SK-N-MC (cell line): ENCODE measurements around the gene IL1RN.

Experiments used
- DNase-seq: peaks from one replicate; pipeline ENCODE4 v3.0.0-alpha.2; 2011; ENCODE audit warnings: low read depth, low spot score
- H3K27ac ChIP-seq: fragments of 200-600 bp; sonication (generic); 2 replicates; pipeline ENCODE4 v1.5.1; 2016; ENCODE audit warnings: mixed run types
- H3K36me3 ChIP-seq: fragments of 200-600 bp; sonication (generic); 2 replicates; pipeline ENCODE4 v1.6.1; 2017; ENCODE audit warnings: antibody characterized with exemption, low read length, mixed read lengths; ENCODE audit not compliant: insufficient read depth
- H3K4me3 ChIP-seq: fragments of 200-600 bp; sonication (generic); 2 replicates; pipeline ENCODE4 v1.5.1; 2016
- H3K9ac ChIP-seq: fragments of 200-600 bp; sonication (generic); 2 replicates; pipeline ENCODE4 v1.8.0; 2017; ENCODE audit warnings: mixed run types, mixed read lengths; ENCODE audit not compliant: insufficient read length
- H3K9me3 ChIP-seq: fragments of 200-600 bp; sonication (generic); 2 replicates; pipeline ENCODE4 v1.6.1; 2017; ENCODE audit warnings: low read depth, mild to moderate bottlenecking, antibody characterized with exemption, low read length, moderate library complexity, mixed read lengths
- EZH2 ChIP-seq: fragments of 200-600 bp; sonication (generic); IDR thresholded peaks from one replicate; pipeline ENCODE4 v1.6.1; 2017; ENCODE audit warnings: antibody characterized with exemption
- FOXP2 ChIP-seq: optimal IDR thresholded peaks from 2 replicates; pipeline ENCODE3; 2011; ENCODE audit warnings: mild to moderate bottlenecking, moderate library complexity; ENCODE audit not compliant: insufficient read depth; ENCODE audit errors: extremely low read length, control extremely low read depth
- POLR2AphosphoS5 ChIP-seq: IDR thresholded peaks from 2 replicates; pipeline ENCODE4 v1.6.1; 2012; ENCODE audit warnings: mild to moderate bottlenecking, low read depth, low read length, borderline replicate concordance

Gene IL1RN

DNA sequence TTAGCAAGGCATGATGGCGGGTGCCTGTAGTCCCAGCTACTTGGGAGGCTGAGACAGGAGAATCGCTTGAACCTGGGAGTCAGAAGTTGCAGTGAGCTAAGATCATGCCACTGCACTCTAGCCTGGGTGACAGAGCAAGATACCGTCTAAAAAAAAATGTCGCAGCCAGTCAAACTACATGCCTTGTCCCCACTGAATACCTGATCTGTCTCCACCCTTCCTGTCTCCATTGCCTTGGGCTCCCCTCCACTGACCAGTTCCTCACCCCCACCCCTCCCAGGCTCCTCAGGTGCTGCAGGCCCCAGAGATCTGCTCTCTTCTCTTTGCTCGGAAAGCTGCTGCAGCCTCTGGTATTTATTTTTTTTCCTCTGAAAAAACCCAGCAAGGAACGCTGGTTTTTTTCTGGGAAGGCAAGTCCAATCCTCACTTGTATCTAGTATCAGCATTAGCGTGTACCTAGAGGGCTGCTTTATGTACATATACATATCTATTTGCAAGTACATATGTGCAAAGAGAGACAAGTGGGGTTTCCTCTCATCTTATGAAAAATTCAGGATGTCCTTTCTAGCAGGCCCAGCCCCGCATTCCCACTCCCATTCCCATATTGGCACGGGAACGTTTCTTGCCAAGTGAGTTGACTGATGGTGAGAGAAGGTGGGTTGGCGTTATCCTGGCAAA is 50.8 kb downstream of the IL1RN start:
- TF ChIP-seq FOXP2 (no peak), POLR2AphosphoS5 (no peak), EZH2 (no peak)
- Histone ChIP-seq H3K4me3 (no peak overlapping the region), H3K36me3 (no peaks in the 10 kb centered on the region), H3K9me3 (no peaks in the 10 kb centered on the region), H3K27ac (no peak overlapping the region), H3K9ac (no peak overlapping the region)
- no peak for DNase-seq

DNA sequence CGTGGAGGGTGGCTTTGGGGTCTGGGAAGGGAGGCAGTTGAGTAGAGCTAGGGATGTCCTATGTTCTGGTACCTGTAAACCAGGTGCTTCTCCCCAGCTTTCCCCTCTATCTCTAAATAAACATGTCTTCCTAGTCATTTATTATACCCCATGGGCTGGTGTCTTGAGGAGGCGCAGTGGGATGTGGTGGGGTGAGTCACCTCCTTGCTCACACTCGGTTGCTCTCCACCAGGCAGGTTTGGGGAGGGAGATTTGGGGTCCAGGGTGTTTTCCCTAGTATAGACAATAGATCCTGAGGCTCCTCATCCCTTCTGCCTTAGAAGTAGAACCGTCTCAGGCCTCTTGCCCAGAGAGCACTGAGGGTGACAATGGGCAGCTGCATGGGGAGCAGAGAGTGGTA is 51.5 kb downstream of the IL1RN start:
- Histone ChIP-seq H3K36me3 (no peaks in the 10 kb centered on the region), H3K27ac (no peak overlapping the region), H3K9me3 (no peaks in the 10 kb centered on the region), H3K4me3 (no peak overlapping the region), H3K9ac (no peak overlapping the region)
- no peak for DNase-seq
- TF ChIP-seq FOXP2 (no peak), EZH2 (no peak), POLR2AphosphoS5 (no peak)

DNA sequence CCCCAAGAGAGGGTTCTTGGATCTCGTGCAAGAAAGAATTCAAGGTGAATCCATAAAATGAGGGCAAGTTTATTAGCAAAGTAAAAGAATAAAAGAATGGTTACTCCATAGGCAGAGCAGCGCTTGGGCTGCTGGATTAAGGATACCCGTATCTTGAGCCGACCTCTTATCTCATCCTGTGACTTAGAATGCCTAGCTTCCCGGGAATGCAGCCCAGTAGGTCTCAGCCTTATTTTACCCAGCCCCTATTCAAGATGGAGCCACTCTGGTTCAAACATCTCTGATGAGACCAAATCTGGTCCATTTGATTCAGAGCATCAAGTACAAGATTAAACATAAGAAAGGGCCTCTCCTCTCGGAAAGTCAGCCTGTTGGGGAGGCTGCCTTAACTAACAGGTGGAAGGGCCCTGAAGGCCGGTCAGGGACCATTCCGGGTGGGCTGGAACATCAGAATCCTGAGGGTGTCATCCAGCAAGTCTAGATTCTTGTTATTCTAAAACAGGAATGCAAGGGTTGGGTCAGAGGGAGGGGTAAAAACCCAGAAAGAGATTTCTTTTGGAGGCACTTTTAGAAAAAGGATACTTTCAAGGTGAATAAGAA is 52.1 kb downstream of the IL1RN start:
- Histone ChIP-seq H3K9ac (no peak overlapping the region), H3K36me3 (no peaks in the 10 kb centered on the region), H3K4me3 (no peak overlapping the region), H3K9me3 (no peaks in the 10 kb centered on the region), H3K27ac (no peak overlapping the region)
- DNase-seq, result no peak
- no peak for TF ChIP-seq POLR2AphosphoS5
- no peak for TF ChIP-seq EZH2
- TF ChIP-seq FOXP2, result no peak

DNA sequence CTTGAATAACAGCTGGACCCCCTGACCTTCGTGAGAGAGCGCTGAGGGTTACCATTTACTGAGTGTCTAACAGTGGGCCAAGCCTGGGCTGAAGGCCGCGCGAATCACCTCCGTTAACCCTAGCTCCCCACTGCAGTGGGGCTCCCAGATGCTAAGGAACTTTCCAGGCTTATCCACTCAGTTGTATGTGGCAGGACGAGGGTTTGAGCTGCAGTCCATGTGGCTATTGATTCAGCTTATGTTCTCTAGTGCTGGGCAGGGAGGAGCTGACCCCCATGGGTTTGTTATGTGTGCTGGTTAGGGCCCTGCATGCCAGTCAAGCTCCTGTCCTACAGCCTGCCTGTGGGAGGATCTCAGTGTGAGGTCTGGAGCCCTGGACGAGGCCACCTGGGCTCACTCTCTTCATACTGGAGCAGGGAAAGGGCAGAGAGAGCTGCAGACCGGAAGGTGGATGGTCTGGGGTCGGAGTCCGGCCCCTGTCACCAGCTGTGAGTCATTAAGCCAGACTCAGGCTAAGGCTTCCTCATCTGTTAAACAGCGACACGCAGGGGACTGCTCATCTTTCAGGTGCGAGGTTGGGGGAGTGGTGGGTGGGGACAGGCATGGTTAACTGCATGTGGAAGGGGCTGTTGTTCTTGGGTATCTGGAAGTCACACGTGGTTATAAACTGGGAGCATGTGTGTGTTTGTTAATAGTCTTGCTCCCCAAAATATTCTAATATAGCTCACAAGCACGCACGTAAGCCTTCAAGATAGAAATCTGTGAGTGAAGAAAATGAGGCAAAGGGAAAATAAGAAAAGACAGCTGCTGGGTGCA is 52.9 kb downstream of the IL1RN start:
- no peak for DNase-seq
- Histone ChIP-seq H3K9ac (no peak overlapping the region), H3K9me3 (no peaks in the 10 kb centered on the region), H3K27ac (no peak overlapping the region), H3K36me3 (no peaks in the 10 kb centered on the region), H3K4me3 (no peak overlapping the region)
- TF ChIP-seq FOXP2 (no peak), POLR2AphosphoS5 (no peak), EZH2 (no peak)

DNA sequence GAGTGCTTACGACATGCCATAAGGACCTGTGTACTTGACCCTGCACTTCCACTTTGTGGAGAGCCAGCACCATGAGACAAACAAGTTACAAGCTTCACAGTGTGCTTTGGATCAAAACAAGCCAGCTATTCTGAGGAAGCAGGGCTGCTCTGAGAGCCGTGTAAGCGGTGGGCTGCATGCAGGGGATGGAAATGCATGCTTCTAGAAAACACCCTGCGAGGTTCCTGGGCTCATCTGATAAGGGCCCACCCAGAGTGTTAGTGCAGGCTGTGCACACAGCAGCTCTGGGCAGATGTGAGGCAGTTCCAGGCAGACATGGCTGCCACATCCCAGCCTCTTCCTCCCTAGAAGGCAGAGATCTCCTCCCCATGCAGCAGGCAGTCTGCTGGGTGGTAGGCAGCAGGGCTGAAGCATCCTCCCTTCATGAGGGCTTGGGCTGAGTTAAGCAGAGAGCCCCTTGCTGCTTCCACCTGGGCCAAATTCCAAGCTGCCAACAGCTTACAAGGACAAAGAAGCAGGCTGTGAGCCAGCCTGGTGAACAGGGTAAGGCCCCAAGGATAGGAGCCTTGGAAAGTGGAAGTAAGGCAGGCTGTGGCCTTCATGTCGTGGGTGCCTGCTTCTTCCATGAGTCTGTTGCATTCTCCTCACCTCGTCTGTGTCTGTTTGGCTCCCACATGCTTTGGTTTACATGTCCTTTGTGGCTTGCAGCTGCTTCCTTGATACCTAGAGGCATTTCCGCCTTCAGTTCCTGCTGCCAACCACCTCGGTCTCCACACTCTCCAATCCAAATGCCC is 54.1 kb downstream of the IL1RN start:
- H3K36me3 ChIP-seq, result no peaks in the 10 kb centered on the region
- H3K9ac ChIP-seq, result no peak overlapping the region

DNA sequence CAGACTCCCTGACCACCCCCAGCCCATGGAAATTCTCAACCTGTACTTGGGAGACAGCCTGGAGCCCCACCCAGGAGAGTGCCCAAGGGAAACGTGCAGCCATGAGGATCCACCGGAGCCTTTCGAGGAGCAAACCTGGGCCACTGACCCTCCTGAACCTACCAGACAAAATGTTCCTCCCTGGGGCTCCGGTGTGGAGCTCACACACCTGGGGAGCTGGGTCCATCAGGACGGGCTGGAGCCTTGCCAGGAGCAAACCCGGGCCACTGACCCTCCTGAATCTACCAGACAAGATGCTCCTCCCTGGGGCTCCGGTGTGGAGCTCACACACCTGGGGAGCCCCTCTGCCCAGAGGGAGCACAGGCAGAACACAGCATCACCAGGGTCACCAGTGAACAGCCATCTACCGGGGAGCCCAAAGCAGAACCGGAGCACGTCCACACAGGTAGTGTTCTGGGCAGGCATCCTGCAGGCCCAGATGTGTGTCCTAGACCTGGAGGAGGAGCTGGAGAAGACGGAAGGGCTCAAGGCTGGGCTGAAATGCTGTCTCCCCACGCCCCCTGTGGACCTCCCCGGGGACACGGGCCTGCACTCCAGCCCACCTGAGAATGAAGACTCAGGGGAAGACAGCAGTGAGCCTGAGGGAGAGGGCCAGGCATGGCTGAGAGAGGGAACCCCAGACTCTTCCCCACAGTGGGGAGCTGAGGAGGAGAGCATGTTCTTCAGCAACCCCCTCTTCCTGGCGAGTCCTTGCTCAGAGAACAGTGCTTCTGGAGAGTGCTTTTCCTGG is 55.3 kb downstream of the IL1RN start:
- no peaks in the 10 kb centered on the region for H3K9me3 ChIP-seq
- DNase-seq, result no peak
- H3K9ac ChIP-seq, result no peak overlapping the region
- no peak overlapping the region for H3K4me3 ChIP-seq
- H3K36me3 ChIP-seq, result no peaks in the 10 kb centered on the region
- TF ChIP-seq FOXP2 (no peak), POLR2AphosphoS5 (no peak)
- H3K27ac ChIP-seq, result no peak overlapping the region

More for the DNA sequence above, 54.1 kb downstream of the IL1RN start:
- Histone ChIP-seq H3K27ac (no peak overlapping the region), H3K4me3 (no peak overlapping the region), H3K9me3 (no peaks in the 10 kb centered on the region)
- TF ChIP-seq FOXP2, result no peak
- no peak for TF ChIP-seq POLR2AphosphoS5
- no peak for TF ChIP-seq EZH2
- DNase-seq, result no peak

DNA sequence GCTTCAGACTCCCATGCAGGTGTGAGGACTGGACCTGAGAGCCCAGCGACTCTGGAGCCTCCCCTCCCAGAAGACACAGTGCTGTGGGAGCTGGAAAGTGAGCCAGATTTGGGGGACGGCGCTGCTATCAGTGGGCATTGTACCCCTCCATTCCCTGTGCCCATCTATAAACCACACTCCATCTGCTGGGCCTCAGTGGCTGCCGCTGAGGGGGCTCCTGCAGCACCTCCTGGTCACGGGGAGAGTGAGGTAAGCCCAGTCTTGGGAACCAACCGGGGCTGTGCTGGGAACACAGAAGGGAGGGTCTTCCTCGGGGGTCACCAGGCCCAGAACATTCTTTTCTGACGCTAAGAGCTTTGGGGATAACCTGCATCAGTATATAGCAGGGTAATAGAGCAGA is 55.9 kb downstream of the IL1RN start:
- TF ChIP-seq FOXP2, result no peak
- no peak for TF ChIP-seq POLR2AphosphoS5
- TF ChIP-seq EZH2, result no peak
- no peak for DNase-seq
- H3K27ac ChIP-seq, result no peak overlapping the region
- no peaks in the 10 kb centered on the region for H3K9me3 ChIP-seq
- no peak overlapping the region for H3K9ac ChIP-seq
- H3K4me3 ChIP-seq, result no peak overlapping the region
- H3K36me3 ChIP-seq, result no peaks in the 10 kb centered on the region
